Duodenal mucosa (tissue), 2 donors: Measurements from ENCODE around the gene SOCS6.
"Not testable (repeated sequence)": the region's sequence is repeated elsewhere in the genome, so short reads cannot be mapped to it uniquely, and the experiment has no call there.

Source experiments
- H3K27ac ChIP-seq: one replicate; pipeline ENCODE4 v1.7.0; 2013; ENCODE audit warnings: low read depth, low read length
- H3K27me3 ChIP-seq, 2 donors: one replicate each; pipeline ENCODE4 v1.7.0; 2013; ENCODE audit warnings: low read length in 2 of 2, control low read depth in 1 of 2; ENCODE audit not compliant: insufficient read depth in 2 of 2, control insufficient read depth in 1 of 2
- H3K36me3 ChIP-seq, 2 donors: one replicate each; pipeline ENCODE4 v1.7.0; 2013; ENCODE audit warnings: low read length in 2 of 2, control low read depth in 1 of 2; ENCODE audit not compliant: insufficient read depth in 2 of 2, control insufficient read depth in 1 of 2
- H3K4me1 ChIP-seq, 2 donors: one replicate each; pipeline ENCODE4 v1.7.0; 2013; ENCODE audit warnings: low read length in 2 of 2, control low read depth in 1 of 2; ENCODE audit not compliant: insufficient read depth in 2 of 2, control insufficient read depth in 1 of 2
- H3K4me3 ChIP-seq, 2 donors: one replicate each; pipeline ENCODE4 v1.7.0; 2013; ENCODE audit warnings: low read length in 2 of 2, low read depth in 1 of 2
- H3K9ac ChIP-seq, 2 donors: one replicate each; pipeline ENCODE4 v1.7.0; 2013; ENCODE audit warnings: low read length in 2 of 2, low read depth in 1 of 2
- H3K9me3 ChIP-seq, 2 donors: one replicate each; pipeline ENCODE4 v1.7.0; 2013; ENCODE audit warnings: low read length in 2 of 2, control low read depth in 1 of 2; ENCODE audit not compliant: control insufficient read depth in 1 of 2

Gene SOCS6

DNA sequence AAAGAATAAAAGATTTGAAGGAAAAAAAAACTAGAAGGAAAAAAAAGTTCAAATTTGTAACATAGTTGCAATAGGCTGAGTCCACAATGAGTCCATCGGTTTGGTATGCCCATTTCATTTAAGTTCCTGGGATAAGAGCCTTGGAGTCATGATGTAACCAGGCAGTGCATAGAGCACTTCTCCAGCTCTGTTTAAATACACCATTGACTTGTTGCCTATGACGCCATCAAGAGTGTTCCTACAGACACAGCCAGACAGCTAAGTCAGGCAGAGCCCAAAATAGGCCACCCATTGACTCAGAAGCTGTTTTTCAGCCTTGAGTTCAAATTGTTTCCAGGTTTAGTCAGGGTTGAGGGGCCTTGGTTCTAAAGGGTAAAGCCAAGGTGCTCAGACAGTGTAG is 44.9 kb downstream of the SOCS6 start:
- Histone ChIP-seq H3K27ac (no peak overlapping the region), H3K4me3 (no peak overlapping the region), H3K4me1 (peaks cover 0 to 3% of the 10 kb centered on the region in 2 donors)

DNA sequence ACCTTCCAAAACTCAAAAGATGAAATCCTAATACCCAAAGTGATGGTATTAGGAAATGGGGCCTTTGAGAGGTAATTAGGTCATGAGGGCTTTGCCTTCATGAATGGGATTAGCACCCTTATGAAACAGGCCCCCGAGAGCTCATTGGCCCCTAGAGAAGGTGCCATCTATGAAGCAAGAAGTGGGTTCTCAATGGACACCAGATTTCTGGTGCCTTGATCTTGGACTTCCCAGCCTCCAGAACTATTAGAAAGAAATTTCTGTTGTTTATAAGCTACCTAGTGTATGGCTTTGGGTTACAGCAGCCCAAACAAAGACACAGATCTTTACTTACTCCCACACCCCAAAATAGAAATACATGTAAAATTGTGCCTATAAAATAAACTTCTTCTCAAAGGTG is 45.4 kb downstream of the SOCS6 start:
- H3K9me3 ChIP-seq, result peaks cover 5 to 13% of the 10 kb centered on the region in 2 donors
- H3K4me1 ChIP-seq, result peaks cover 0 to 3% of the 10 kb centered on the region in 2 donors
- no peak overlapping the region for H3K27ac ChIP-seq
- no peak overlapping the region for H3K9ac ChIP-seq
- H3K36me3 ChIP-seq, result peaks cover 0 to 4% of the 10 kb centered on the region in 2 donors
- H3K4me3 ChIP-seq, result no peak overlapping the region
- no peaks in the 10 kb centered on the region for H3K27me3 ChIP-seq

More for the DNA sequence above, 44.9 kb downstream of the SOCS6 start:
- Histone ChIP-seq H3K36me3 (peaks cover 0 to 4% of the 10 kb centered on the region in 2 donors), H3K27me3 (no peaks in the 10 kb centered on the region), H3K9me3 (peaks cover 5 to 13% of the 10 kb centered on the region in 2 donors), H3K9ac (no peak overlapping the region)

DNA sequence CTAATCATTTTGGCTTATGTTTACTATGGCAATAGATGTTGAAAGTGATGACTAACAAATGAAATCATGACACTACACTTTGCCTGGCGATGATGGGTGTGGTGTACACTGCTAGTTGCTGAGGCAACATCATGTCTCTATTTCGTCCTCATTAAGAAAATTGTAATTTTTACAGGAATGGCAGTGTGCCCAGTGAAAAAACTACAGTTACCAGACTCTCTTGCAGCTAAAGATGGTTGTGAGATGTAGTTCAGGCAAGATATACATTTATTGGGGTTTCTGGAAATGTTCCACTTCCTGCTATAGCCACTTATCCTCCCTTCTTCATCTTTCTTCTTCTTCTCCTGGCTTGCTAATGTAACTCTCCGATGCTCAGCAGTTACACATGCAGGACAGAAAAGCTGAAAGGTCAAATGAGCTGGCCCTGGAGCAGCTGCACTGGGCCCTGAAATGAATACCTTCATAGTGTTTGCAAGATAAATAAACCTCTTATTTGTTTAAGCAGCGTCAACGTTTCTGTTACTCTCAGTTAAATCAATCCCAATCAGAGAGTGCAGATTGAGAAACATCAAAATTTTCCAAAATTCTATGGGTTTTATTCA is 46.0 kb downstream of the SOCS6 start:
- Histone ChIP-seq H3K9me3 (peaks cover 5 to 13% of the 10 kb centered on the region in 2 donors), H3K27ac (no peak overlapping the region), H3K27me3 (no peaks in the 10 kb centered on the region), H3K4me1 (peaks cover 0 to 3% of the 10 kb centered on the region in 2 donors), H3K36me3 (peaks cover 0 to 4% of the 10 kb centered on the region in 2 donors), H3K9ac (no peak overlapping the region), H3K4me3 (no peak overlapping the region)

DNA sequence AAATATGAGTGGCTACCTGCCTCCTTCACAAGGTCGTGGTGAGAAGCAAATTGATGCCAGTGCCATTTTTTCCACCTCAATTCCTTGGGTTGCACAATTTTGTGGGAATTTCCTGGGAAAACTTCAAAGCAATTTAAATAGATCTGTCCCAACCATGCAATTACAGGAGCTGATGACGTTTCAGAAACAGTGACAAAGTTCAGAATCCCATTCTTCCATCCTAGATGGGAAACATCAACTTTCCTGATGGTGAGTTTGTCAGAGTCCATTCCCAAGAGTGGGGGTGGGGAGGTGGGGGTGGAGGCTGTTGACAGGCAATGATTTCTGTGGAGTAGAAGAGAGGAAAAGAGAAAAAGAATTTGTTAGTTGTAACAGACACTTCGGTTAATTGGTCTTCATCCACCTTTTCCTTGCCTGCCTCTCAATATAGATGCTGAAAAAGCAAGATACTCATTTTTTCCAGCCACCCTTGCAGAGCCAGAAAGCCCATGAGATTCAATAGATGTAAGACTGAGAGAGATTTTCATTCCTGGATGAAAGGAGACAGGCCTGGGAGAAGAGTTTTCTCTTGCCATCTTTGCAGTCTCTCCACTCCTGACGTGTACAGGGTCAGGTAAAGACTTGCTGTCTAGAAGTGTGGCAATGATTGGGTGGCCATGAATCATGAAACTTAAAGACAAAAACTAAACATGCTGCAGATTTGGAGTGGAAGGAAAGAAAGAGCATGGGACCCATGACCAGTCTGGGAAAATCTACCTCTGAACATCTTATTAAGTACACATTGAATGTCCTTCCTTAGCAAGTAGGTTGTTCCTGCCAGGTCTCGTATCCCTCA is 47.3 kb downstream of the SOCS6 start:
- Histone ChIP-seq H3K9ac (no peak overlapping the region), H3K36me3 (peaks cover 0 to 4% of the 10 kb centered on the region in 2 donors), H3K4me1 (peaks cover 0 to 3% of the 10 kb centered on the region in 2 donors), H3K4me3 (no peak overlapping the region), H3K27me3 (no peaks in the 10 kb centered on the region), H3K27ac (no peak overlapping the region), H3K9me3 (peaks cover 5 to 13% of the 10 kb centered on the region in 2 donors)

DNA sequence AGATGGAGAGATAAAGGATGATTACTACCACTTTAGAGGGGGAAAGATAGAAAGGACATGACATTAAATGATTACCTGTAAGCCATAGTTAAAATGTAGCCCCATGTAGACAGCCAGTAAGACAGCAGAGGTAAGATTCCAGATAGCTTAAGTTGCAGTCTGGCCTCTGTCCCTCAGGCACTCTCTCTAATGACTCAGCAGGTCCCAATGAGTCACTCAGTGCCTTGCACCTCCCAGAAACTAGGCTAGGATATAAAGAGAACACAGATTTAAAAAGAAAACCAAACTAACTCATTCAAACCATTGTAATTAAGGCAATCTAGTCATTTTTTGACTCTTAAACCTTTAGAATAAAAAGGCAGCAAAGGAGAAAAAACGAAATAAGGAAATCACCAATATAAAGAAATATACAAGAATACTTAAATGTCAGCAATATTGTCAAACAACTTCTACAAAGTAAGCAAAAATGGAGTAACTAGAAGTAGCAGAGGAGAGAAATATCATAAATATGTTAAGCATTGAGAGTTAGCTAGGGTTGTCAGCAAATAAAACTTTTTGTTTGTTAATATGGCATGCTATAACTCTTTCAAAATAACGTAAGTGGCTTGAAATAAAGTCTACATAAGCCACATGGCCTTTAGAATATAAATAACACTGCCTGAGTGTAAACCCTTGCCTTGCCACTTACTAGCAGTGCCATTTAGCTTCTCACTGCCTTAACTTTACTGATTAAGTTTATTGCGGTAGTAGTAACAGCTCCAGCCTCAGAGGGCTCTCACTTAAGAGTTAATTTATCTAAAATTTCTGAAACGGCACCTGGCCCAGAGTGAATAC is 48.5 kb downstream of the SOCS6 start:
- Histone ChIP-seq H3K27me3 (no peaks in the 10 kb centered on the region), H3K4me3 (no peak overlapping the region), H3K4me1 (peaks cover 0 to 3% of the 10 kb centered on the region in 2 donors), H3K9ac (no peak overlapping the region), H3K27ac (no peak overlapping the region), H3K9me3 (peaks cover 5 to 13% of the 10 kb centered on the region in 2 donors), H3K36me3 (peaks cover 0 to 4% of the 10 kb centered on the region in 2 donors)

- Histone ChIP-seq H3K27me3 (no peaks in the 10 kb centered on the region), H3K9me3 (peaks cover 5 to 11% of the 10 kb centered on the region in 2 donors), H3K27ac (no peak overlapping the region), H3K36me3 (peaks cover 0 to 4% of the 10 kb centered on the region in 2 donors), H3K4me3 (no peak overlapping the region), H3K4me1 (peaks cover 0 to 3% of the 10 kb centered on the region in 2 donors), H3K9ac (no peak overlapping the region)
These were observed 50.0 kb downstream of the SOCS6 start for GRCh38 chr18:70338890-70339289.

DNA sequence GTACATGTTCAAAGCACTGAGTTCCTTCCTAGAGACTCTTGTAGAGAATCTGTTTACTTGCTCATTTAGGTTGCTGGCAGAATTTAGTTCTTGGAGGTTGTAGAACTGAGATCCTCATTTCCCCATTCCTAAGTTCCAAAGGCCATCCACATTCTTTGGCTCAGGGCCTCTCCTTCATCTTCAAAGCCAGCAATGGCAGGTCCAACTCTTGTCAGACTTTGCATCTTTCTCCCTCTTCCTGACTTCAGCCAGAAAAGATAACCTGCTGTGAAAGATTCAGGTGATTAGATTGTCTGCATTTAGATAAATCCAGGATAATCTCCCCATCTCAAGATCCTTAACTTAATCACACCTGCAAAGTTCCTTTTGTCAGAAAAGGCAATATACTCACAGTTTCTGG is 51.1 kb downstream of the SOCS6 start:
- H3K36me3 ChIP-seq, result peaks cover 0 to 1% of the 10 kb centered on the region in 2 donors
- H3K9me3 ChIP-seq, result peaks cover 0 to under 1% of the 10 kb centered on the region in 2 donors
- H3K27me3 ChIP-seq, result no peaks in the 10 kb centered on the region
- H3K9ac ChIP-seq, result no peak overlapping the region
- H3K4me3 ChIP-seq, result no peak overlapping the region
- H3K27ac ChIP-seq, result no peak overlapping the region
- H3K4me1 ChIP-seq, result peaks cover 0 to 3% of the 10 kb centered on the region in 2 donors

- H3K9me3 ChIP-seq, H3K4me3 ChIP-seq, H3K9ac ChIP-seq, H3K36me3 ChIP-seq, H3K27ac ChIP-seq, H3K4me1 ChIP-seq, H3K27me3 ChIP-seq: not testable (repeated sequence)
These were observed 59.6 kb downstream of the SOCS6 start for GRCh38 chr18:70348481-70348880.

GRCh38 chr18:70349316-70349715 is 60.5 kb downstream of the SOCS6 start:
- no peak overlapping the region for H3K9ac ChIP-seq
- H3K9me3 ChIP-seq, result no peaks in the 10 kb centered on the region
- H3K36me3 ChIP-seq, result peaks cover 7% of the 10 kb centered on the region in 2 donors
- H3K4me3 ChIP-seq, result no peak overlapping the region
- H3K27me3 ChIP-seq, result no peaks in the 10 kb centered on the region
- no peaks in the 10 kb centered on the region for H3K4me1 ChIP-seq
- H3K27ac ChIP-seq, result no peak overlapping the region

GRCh38 chr18:70354080-70354479 is 65.2 kb downstream of the SOCS6 start:
- H3K4me1 ChIP-seq, result no peaks in the 10 kb centered on the region
- no peak overlapping the region for H3K4me3 ChIP-seq
- no peak overlapping the region for H3K9ac ChIP-seq
- no peak overlapping the region for H3K27ac ChIP-seq
- peaks cover 4 to 12% of the 10 kb centered on the region in 2 donors for H3K36me3 ChIP-seq
- no peaks in the 10 kb centered on the region for H3K27me3 ChIP-seq
- H3K9me3 ChIP-seq, result no peaks in the 10 kb centered on the region
